PC-9 (cell line): ENCODE data around the gene SHANK3.

Experiments
- EZH2 ChIP-seq: fragments of 200-600 bp; sonication (generic); IDR thresholded peaks from 2 replicates; pipeline ENCODE4 v1.8.0; 2017; ENCODE audit warnings: antibody characterized with exemption, low read depth
- TF ChIP-seq, protein P1 (sequence below): fragments of 200-600 bp; sonication (generic); conservative IDR thresholded peaks from 2 replicates; pipeline ENCODE4 v1.6.1; 2017; ENCODE audit warnings: mixed run types, antibody characterized with exemption, mild to moderate bottlenecking, moderate library complexity

DNA sequence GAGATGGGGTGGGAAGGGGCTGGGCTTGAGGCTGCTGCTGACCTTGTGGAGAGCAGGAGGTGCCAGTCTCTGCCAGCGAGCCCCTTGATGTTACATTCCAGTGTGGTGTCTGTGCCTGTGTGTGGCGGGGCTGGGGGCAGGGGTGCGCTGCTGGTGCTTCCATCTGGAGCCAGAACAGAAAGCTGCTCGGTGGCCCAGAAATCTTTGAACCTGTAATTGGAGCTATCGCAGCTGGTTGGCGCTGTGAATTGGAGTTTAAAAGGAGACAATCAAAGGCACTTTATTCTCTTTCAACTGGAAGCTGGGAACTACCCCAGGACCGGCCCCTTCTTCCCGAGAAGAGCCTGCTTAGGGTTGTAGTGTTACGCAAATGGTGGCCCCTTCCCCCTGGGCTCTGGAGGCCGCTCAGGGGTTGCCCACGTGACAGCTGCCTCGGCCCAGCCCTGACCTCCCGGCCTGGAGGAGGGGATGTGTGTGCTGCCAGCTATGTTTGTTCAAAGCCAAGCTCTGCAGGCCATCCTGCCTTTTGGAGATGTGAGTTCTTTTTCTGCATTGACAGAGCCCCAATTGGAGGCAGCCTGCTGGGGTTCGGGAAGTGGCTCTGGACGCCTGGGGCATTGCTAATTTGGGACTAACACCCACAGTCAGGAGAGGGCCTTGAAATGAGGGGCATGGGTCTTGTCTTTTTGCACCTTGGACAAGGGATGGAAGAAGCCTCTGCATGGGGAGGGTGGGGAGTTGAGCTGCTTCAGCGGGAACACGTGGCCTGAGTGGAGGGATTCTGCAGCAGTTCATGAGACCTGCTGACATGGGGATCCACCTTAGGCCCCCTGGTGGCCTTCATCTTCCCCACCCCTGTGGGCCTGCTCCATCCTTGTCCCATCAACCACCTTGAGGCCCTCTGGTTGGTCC is 30.7 kb upstream of the SHANK3 start:
- TF ChIP-seq, protein P1, sequence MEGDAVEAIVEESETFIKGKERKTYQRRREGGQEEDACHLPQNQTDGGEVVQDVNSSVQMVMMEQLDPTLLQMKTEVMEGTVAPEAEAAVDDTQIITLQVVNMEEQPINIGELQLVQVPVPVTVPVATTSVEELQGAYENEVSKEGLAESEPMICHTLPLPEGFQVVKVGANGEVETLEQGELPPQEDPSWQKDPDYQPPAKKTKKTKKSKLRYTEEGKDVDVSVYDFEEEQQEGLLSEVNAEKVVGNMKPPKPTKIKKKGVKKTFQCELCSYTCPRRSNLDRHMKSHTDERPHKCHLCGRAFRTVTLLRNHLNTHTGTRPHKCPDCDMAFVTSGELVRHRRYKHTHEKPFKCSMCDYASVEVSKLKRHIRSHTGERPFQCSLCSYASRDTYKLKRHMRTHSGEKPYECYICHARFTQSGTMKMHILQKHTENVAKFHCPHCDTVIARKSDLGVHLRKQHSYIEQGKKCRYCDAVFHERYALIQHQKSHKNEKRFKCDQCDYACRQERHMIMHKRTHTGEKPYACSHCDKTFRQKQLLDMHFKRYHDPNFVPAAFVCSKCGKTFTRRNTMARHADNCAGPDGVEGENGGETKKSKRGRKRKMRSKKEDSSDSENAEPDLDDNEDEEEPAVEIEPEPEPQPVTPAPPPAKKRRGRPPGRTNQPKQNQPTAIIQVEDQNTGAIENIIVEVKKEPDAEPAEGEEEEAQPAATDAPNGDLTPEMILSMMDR, result no peak; the same call in 1 of the 2 replicates
- no peak for TF ChIP-seq EZH2
